ENCODE results near the gene TRPM3.

TRPM3 gene

DNA sequence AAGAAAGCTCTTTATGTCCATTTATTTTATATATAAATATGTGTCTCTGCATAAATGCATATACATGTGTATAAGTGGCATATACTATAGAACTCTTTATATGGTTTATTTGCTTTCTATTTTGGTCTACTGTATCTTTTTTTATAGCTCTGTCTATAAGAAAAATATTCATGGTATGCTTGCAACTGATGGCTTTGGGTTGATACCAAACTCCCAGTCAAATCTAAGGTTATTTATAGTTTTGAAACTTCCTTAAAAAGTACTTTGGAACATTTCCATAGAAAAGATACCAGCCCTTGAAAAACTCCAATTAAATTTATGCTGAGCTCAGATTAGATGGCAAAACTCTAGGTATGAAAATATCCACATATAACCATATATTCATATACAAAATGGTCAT lies 587.0 kb downstream of the TRPM3 start:
- TF ChIP-seq, protein P1, sequence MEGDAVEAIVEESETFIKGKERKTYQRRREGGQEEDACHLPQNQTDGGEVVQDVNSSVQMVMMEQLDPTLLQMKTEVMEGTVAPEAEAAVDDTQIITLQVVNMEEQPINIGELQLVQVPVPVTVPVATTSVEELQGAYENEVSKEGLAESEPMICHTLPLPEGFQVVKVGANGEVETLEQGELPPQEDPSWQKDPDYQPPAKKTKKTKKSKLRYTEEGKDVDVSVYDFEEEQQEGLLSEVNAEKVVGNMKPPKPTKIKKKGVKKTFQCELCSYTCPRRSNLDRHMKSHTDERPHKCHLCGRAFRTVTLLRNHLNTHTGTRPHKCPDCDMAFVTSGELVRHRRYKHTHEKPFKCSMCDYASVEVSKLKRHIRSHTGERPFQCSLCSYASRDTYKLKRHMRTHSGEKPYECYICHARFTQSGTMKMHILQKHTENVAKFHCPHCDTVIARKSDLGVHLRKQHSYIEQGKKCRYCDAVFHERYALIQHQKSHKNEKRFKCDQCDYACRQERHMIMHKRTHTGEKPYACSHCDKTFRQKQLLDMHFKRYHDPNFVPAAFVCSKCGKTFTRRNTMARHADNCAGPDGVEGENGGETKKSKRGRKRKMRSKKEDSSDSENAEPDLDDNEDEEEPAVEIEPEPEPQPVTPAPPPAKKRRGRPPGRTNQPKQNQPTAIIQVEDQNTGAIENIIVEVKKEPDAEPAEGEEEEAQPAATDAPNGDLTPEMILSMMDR (IDR thresholded peaks at IDR 0.05; ENCODE audit: extremely low read depth, missing control alignments): no peak
- no peak for DNase-seq (ENCODE audit: low spot score)

DNA sequence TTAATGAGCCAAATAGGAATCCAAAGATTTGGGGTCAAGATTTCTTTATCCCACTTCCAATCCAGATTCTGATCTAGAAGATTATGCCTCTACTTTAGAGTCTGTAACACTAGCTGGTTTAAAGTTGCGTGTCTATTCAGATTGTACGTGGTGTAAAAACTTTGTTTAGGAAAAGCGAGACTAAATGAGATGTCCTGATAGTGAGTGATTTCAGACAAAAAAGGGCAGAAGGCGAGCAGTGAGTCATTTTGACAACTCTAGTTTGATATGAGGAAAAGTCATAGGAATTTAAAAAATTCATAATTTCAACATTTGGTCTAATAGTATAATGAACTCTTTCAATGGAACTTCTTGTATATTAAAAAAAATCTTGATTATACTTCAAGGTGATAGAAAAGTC lies 587.4 kb downstream of the TRPM3 start:
- DNase-seq (ENCODE audit: low spot score): no peak
- TF ChIP-seq, protein P1 (IDR thresholded peaks at IDR 0.05; ENCODE audit: extremely low read depth, missing control alignments): no peak

DNA sequence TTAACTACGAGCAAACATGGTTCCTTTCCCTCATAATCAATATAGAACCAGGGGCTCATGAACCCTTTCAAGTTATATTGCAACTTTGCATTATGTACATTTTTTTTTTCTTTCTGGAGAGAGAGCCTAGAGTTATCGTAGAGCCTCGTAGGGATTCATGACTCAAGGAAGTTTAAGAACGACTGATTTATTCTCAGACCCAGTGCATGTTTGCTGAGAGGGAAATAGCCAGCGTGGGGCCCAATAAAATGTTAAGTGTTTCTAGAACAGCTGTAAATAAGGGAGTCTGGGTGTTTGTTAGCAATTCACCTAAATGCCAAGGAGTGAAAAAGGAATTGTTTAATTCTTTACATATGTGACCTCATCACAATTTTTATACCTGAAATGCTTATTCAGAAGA lies 587.9 kb downstream of the TRPM3 start:
- TF ChIP-seq, protein P1 (IDR thresholded peaks at IDR 0.05; ENCODE audit: extremely low read depth, missing control alignments): no peak
- no peak for DNase-seq (ENCODE audit: low spot score)

DNA sequence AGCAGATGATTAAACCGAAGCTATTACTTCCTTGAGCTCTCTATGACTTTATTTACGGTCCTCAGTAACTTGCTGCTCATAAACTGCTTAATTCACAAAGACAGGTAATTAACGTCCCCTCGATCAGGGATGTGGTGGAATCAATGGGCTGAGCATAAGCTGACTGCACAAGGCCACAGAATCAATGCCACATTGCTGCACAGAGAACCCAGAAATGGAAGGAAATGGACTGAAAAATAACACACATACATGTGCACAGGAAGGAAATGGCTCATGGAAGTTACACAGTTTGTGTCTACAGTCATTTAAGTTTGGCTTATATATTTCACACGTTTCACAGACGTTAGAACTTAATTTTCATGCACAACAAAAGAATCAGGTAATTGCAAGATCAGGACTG lies 588.7 kb downstream of the TRPM3 start:
- TF ChIP-seq, protein P1 (IDR thresholded peaks at IDR 0.05; ENCODE audit: extremely low read depth, missing control alignments): no peak
- no peak for DNase-seq (ENCODE audit: low spot score)

DNA sequence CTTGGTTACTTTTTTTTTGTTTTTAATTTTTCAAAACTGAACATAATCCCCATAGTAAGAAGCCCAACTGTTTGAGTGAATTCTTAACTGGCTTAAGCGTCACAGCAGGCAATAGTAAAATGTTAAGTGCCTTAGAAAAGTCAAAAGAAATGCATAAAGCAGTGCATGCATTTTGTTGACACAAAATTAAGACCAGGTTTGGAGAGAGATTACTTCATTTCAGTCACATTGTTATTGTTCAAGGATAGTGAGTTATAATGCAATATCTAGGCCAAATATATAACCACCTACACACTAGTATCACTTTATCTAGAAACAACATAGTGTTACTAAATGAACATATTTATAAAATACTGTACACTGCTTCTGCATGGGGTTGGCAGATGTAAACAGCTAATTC lies 590.1 kb downstream of the TRPM3 start:
- TF ChIP-seq, protein P1 (IDR thresholded peaks at IDR 0.05; ENCODE audit: extremely low read depth, missing control alignments): no peak

DNA sequence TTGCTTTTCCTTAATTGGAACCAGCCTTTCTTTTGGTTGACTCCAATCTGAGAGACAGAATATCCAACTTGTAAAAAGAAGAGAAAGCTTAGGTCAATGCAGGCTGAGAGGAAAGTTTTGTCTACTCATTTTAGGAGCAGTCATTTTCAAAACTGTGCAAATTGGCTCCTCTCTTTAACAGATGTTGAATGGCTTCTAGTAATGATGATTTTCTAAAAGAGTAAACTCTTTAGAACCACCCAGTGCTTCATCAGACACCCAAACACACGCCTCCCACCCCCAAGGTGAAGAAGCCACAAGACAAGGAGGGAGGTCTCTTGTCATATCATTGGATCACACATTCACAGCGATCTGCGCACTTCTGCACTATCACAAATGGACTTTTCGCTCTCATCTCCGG lies 590.7 kb downstream of the TRPM3 start:
- TF ChIP-seq, protein P1 (IDR thresholded peaks at IDR 0.05; ENCODE audit: extremely low read depth, missing control alignments): no peak
- no peak for DNase-seq (ENCODE audit: low spot score)

More for the DNA sequence above, 590.1 kb downstream of the TRPM3 start:
- DNase-seq (ENCODE audit: low spot score): no peak

DNA sequence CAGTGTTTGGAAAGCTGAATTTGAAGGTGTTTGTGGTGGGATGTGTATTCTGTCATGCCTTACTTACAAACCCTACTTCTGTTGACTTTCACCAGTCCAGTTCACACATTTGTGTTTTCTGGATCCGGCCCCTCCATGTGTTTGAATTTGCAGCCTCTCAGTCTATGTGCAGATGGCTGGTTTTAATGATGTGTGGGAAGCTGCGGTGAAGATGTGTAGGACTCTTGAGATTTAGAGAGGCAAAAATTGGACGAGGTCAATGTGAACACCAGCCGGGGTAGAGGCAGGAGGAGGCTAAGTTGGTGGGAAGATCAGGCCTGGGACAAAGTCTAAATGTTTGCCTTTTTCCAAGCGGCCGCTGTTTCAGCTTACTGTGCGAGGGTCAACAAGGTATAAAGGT lies 591.6 kb downstream of the TRPM3 start:
- TF ChIP-seq, protein P1 (IDR thresholded peaks at IDR 0.05; ENCODE audit: extremely low read depth, missing control alignments): no peak
- DNase-seq (ENCODE audit: low spot score): no peak

Measured in GM20000 (cell line).